KMS-11 (cell line): ENCODE data around the gene ZBTB40.

ENCODE experiments used
- H2AFZ ChIP-seq: fragments of 200-600 bp; sonication (generic); 2 replicates; pipeline ENCODE4 v1.6.1; 2016; ENCODE audit warnings: antibody characterized with exemption, mixed run types, low read depth
- H3K27ac ChIP-seq: fragments of 200-600 bp; sonication (generic); 2 replicates; pipeline ENCODE4 v1.6.1; 2016; ENCODE audit warnings: mild to moderate bottlenecking, mixed run types
- H3K27me3 ChIP-seq: fragments of 200-600 bp; sonication (generic); 2 replicates; pipeline ENCODE4 v1.6.1; 2017; ENCODE audit warnings: mild to moderate bottlenecking, low read depth, mixed run types, moderate library complexity; ENCODE audit not compliant: insufficient read depth
- H3K36me3 ChIP-seq: fragments of 200-600 bp; sonication (generic); 2 replicates; pipeline ENCODE4 v1.6.1; 2017; ENCODE audit warnings: mild to moderate bottlenecking, mixed run types; ENCODE audit not compliant: insufficient read depth
- H3K4me1 ChIP-seq: fragments of 200-600 bp; sonication (generic); 2 replicates; pipeline ENCODE4 v1.6.1; 2016; ENCODE audit warnings: mild to moderate bottlenecking, low read depth, mixed run types; ENCODE audit not compliant: poor library complexity, severe bottlenecking
- H3K4me2 ChIP-seq: fragments of 200-600 bp; sonication (generic); 2 replicates; pipeline ENCODE4 v1.7.0; 2016; ENCODE audit warnings: mild to moderate bottlenecking, mixed run types
- H3K4me3 ChIP-seq: fragments of 200-600 bp; sonication (generic); IDR thresholded peaks from 2 replicates; pipeline ENCODE4 v1.6.1; 2017; ENCODE audit warnings: low read depth, low read length, mixed read lengths; ENCODE audit not compliant: insufficient read depth
- H3K79me2 ChIP-seq: fragments of 200-600 bp; sonication (generic); 2 replicates; pipeline ENCODE4 v1.6.1; 2016; ENCODE audit warnings: low read depth, mixed run types; ENCODE audit not compliant: insufficient read depth
- H3K9ac ChIP-seq: fragments of 200-600 bp; sonication (generic); 2 replicates; pipeline ENCODE4 v1.6.1; 2016; ENCODE audit warnings: mild to moderate bottlenecking, mixed run types
- H4K20me1 ChIP-seq: fragments of 200-600 bp; sonication (generic); 2 replicates; pipeline ENCODE4 v1.6.1; 2016; ENCODE audit warnings: mild to moderate bottlenecking, mixed run types; ENCODE audit not compliant: insufficient read depth
- TF ChIP-seq, protein P1 (sequence below): fragments of 200-600 bp; sonication (generic); conservative IDR thresholded peaks from 2 replicates; pipeline ENCODE4 v1.6.1; 2017; ENCODE audit warnings: low read depth, mild to moderate bottlenecking, antibody characterized with exemption, low read length, moderate library complexity, mixed read lengths

The ZBTB40 gene

GRCh38 chr1:22542886-22543285 is 91.2 kb downstream of the ZBTB40 start:
- no peak overlapping the region for H3K27ac ChIP-seq
- H2AFZ ChIP-seq = no peak overlapping the region
- TF ChIP-seq, protein P1, sequence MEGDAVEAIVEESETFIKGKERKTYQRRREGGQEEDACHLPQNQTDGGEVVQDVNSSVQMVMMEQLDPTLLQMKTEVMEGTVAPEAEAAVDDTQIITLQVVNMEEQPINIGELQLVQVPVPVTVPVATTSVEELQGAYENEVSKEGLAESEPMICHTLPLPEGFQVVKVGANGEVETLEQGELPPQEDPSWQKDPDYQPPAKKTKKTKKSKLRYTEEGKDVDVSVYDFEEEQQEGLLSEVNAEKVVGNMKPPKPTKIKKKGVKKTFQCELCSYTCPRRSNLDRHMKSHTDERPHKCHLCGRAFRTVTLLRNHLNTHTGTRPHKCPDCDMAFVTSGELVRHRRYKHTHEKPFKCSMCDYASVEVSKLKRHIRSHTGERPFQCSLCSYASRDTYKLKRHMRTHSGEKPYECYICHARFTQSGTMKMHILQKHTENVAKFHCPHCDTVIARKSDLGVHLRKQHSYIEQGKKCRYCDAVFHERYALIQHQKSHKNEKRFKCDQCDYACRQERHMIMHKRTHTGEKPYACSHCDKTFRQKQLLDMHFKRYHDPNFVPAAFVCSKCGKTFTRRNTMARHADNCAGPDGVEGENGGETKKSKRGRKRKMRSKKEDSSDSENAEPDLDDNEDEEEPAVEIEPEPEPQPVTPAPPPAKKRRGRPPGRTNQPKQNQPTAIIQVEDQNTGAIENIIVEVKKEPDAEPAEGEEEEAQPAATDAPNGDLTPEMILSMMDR = no peak
- no peaks in the 10 kb centered on the region for H3K36me3 ChIP-seq
- H4K20me1 ChIP-seq = no peaks in the 10 kb centered on the region
- peaks cover 39% of the 10 kb centered on the region for H3K27me3 ChIP-seq
- H3K79me2 ChIP-seq = no peaks in the 10 kb centered on the region
- no peak overlapping the region for H3K4me2 ChIP-seq
- H3K4me1 ChIP-seq = no peaks in the 10 kb centered on the region
- no peak overlapping the region for H3K4me3 ChIP-seq
- H3K9ac ChIP-seq = no peak overlapping the region

GRCh38 chr1:22543679-22544078 is 92.0 kb downstream of the ZBTB40 start:
- TF ChIP-seq, protein P1 = no peak
- no peaks in the 10 kb centered on the region for H3K36me3 ChIP-seq
- no peak overlapping the region for H3K9ac ChIP-seq
- no peaks in the 10 kb centered on the region for H3K79me2 ChIP-seq
- peaks cover 47% of the 10 kb centered on the region for H3K27me3 ChIP-seq
- no peak overlapping the region for H3K4me3 ChIP-seq
- no peak overlapping the region for H3K4me2 ChIP-seq
- H3K27ac ChIP-seq = no peak overlapping the region
- H3K4me1 ChIP-seq = no peaks in the 10 kb centered on the region
- no peak overlapping the region for H2AFZ ChIP-seq
- no peaks in the 10 kb centered on the region for H4K20me1 ChIP-seq

GRCh38 chr1:22544606-22545005 is 93.0 kb downstream of the ZBTB40 start:
- Histone ChIP-seq H2AFZ (no peak overlapping the region), H3K27me3 (peaks cover 56% of the 10 kb centered on the region), H3K36me3 (no peaks in the 10 kb centered on the region), H3K27ac (no peak overlapping the region), H3K9ac (no peak overlapping the region), H3K4me3 (no peak overlapping the region), H4K20me1 (no peaks in the 10 kb centered on the region), H3K79me2 (no peaks in the 10 kb centered on the region), H3K4me2 (no peak overlapping the region), H3K4me1 (no peaks in the 10 kb centered on the region)
- TF ChIP-seq, protein P1 = no peak

DNA sequence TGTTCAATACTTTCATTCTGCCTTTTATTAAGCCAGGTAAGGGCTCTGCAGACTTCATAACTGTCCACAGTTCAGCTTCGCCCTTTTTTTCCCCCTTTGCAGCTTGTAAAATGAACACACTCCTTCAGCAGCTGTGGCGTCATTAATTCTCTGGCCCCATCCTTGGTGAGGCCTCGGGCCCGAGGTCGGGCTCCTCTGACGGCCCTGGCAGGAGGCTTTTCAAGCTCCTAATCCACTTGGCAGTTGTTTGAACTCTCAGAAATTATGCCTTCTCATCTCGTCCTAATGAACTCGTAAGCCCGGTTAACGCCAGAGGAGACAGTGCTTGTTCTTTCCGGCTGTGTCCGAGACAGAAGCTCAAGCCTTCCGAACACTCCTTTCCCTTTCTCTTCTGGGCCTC is 93.5 kb downstream of the ZBTB40 start:
- Histone ChIP-seq H3K79me2 (no peaks in the 10 kb centered on the region), H3K27ac (no peak overlapping the region), H3K4me1 (no peaks in the 10 kb centered on the region), H4K20me1 (no peaks in the 10 kb centered on the region), H2AFZ (no peak overlapping the region), H3K4me3 (no peak overlapping the region), H3K27me3 (peaks cover 60% of the 10 kb centered on the region), H3K4me2 (no peak overlapping the region), H3K9ac (no peak overlapping the region), H3K36me3 (no peaks in the 10 kb centered on the region)
- TF ChIP-seq, protein P1 = no peak
